ENCODE measurements around the gene AURKAIP1.

- TF ChIP-seq CTCF (IDR thresholded peaks at IDR 0.05) (no peak), POLR2A (IDR thresholded peaks at IDR 0.05) (no peak)
These were observed 17.1 kb downstream of the AURKAIP1 start for GRCh38 chr1:1357871-1358432.
